HepG2 (cell line): ENCODE measurements around the gene FBN3. TPM values are rescaled to one million over a fixed set of nuclear protein-coding genes. Genes with fewer than 3 reads are reported as not detected.

ENCODE experiments used
- ATAC-seq: fragments of 200-7000 bp; cut with Tn5 transposase; 3 replicates; pipeline ENCODE4 v1.9.1; 2020; ENCODE audit warnings: mild to moderate bottlenecking, moderate library complexity
- BruUV-seq: library from RNA; stranded (reverse); fragments of 400-500 nt; replicated peaks from 2 replicates; lab custom pipeline; 2021; lab: Mats Ljungman, UMichigan
- CTCF ChIA-PET: fragments of 300-600 bp; formaldehyde crosslinking; extraction: SDS; loops from one replicate; lab custom pipeline; 2021; ENCODE audit warnings: low total read pairs, inconsistent platforms, low intra/inter-chr PET ratio; lab: Yijun Ruan, JAX
- POLR2A ChIA-PET: fragments of 350-600 bp; sonication (Branson Sonifier 250); formaldehyde crosslinking; loops from one replicate; lab custom pipeline; 2020; ENCODE audit warnings: antibody characterized with exemption, inconsistent platforms; lab: Yijun Ruan, JAX
- DNase-seq: peaks from one replicate; pipeline ENCODE4 v3.0.0-alpha.2; 2015; ENCODE audit warnings: low spot score
- FAIRE-seq: peaks from 3 replicates; lab custom pipeline; 2011; peaks lifted over from hg19 to GRCh38; lab: Jason Lieb, UNC
- H2AFZ ChIP-seq: one replicate; pipeline ENCODE4 v1.6.1; 2011; ENCODE audit warnings: low read length, inconsistent platforms
- H3K27ac ChIP-seq: fragments of 300-600 bp; 3 replicates; pipeline ENCODE4 v1.8.0; 2011; ENCODE audit warnings: mixed run types, mild to moderate bottlenecking, mixed read lengths, low read length, inconsistent platforms; ENCODE audit not compliant: insufficient read depth; ENCODE audit errors: extremely low read length
- H3K27me3 ChIP-seq, 2 experiments: fragments of 200-600 bp in 1 of 2; 2 replicates in 1 of 2; 3 replicates in 1 of 2; pipeline versions ENCODE4 v1.6.0 to v1.8.0; 2011; ENCODE audit warnings: low read length in 2 of 2, mild to moderate bottlenecking in 2 of 2, moderate library complexity in 2 of 2, inconsistent platforms in 1 of 2; ENCODE audit not compliant: insufficient read depth in 2 of 2, control insufficient read depth in 1 of 2
- H3K36me3 ChIP-seq, 2 experiments: fragments of 200-600 bp in 1 of 2; replicated peaks in 1 of 2; 2 replicates in 1 of 2; 3 replicates in 1 of 2; pipeline versions ENCODE4 v1.5.1 to v1.8.0; 2011; ENCODE audit warnings: low read length in 2 of 2, inconsistent platforms in 1 of 2; ENCODE audit not compliant: insufficient read depth in 2 of 2, control insufficient read depth in 1 of 2
- H3K4me1 ChIP-seq: 2 replicates; pipeline ENCODE4 v1.5.1; 2012; ENCODE audit warnings: low read length, inconsistent platforms; ENCODE audit not compliant: insufficient read depth
- H3K4me2 ChIP-seq: 2 replicates; pipeline ENCODE4 v1.6.0; 2011; ENCODE audit warnings: low read depth, low read length, inconsistent platforms
- H3K4me3 ChIP-seq, 3 experiments: fragments of 200-600 bp in 1 of 3; sonication (generic), shearing (Covaris generic) in 1 of 3; replicated peaks in 1 of 3; 2 replicates each; pipeline ENCODE4 v1.5.1; 2011 to 2016; ENCODE audit warnings: low read length in 3 of 3, inconsistent platforms in 2 of 3, low read depth in 2 of 3, mild to moderate bottlenecking in 2 of 3, control low read depth in 1 of 3, mixed read lengths in 1 of 3; ENCODE audit not compliant: insufficient read depth in 1 of 3
- H3K79me2 ChIP-seq: one replicate; pipeline ENCODE4 v1.6.1; 2011; ENCODE audit warnings: low read length, inconsistent platforms; ENCODE audit not compliant: insufficient read depth
- H3K9ac ChIP-seq: 2 replicates; pipeline ENCODE4 v1.6.0; 2011; ENCODE audit warnings: mild to moderate bottlenecking, low read depth, low read length, inconsistent platforms; ENCODE audit not compliant: insufficient read depth
- H3K9me3 ChIP-seq: 2 replicates; pipeline ENCODE4 v1.5.1; 2012; ENCODE audit warnings: mild to moderate bottlenecking, low read length
- H4K20me1 ChIP-seq: 2 replicates; pipeline ENCODE4 v1.6.0; 2011; ENCODE audit warnings: inconsistent platforms, mild to moderate bottlenecking, low read length, moderate library complexity; ENCODE audit not compliant: insufficient read depth
- ATF5 ChIP-seq: sonication (generic); formaldehyde crosslinking; IDR thresholded peaks from 2 replicates; pipeline ENCODE4 v1.4.0; 2020; ENCODE audit warnings: mild to moderate bottlenecking, low read depth, missing genetic modification reagents
- MAZ ChIP-seq, 2 experiments: sonication (generic) in 1 of 2; formaldehyde crosslinking in 1 of 2; IDR thresholded peaks; 2 replicates each; pipeline versions ENCODE4 v1.5.0 to v1.6.1; 2012 to 2020; ENCODE audit warnings: low read depth in 2 of 2, mild to moderate bottlenecking in 2 of 2, borderline replicate concordance in 1 of 2, improper control_type of control experiment in 1 of 2, low read length in 1 of 2, missing genetic modification reagents in 1 of 2, moderate library complexity in 1 of 2
- MZF1 ChIP-seq: sonication (generic); formaldehyde crosslinking; IDR thresholded peaks from 2 replicates; pipeline ENCODE4 v1.8.1; 2023; ENCODE audit warnings: mild to moderate bottlenecking, missing genetic modification reagents, borderline replicate concordance
- NAIF1 ChIP-seq: sonication (generic); formaldehyde crosslinking; IDR thresholded peaks from 2 replicates; pipeline ENCODE4 v1.5.0; 2020; ENCODE audit warnings: mild to moderate bottlenecking, missing genetic modification reagents, borderline replicate concordance
- PLSCR1 ChIP-seq: sonication (generic); formaldehyde crosslinking; IDR thresholded peaks from 2 replicates; pipeline ENCODE4 v1.5.0; 2020; ENCODE audit warnings: missing genetic modification reagents, mild to moderate bottlenecking, borderline replicate concordance
- PRDM15 ChIP-seq: sonication (generic); formaldehyde crosslinking; IDR thresholded peaks from 2 replicates; pipeline ENCODE4 v1.4.0; 2020; ENCODE audit warnings: missing genetic modification reagents
- PREB ChIP-seq: sonication (generic); formaldehyde crosslinking; IDR thresholded peaks from 2 replicates; pipeline ENCODE4 v1.4.0; 2020; ENCODE audit warnings: missing genetic modification reagents
- RORA ChIP-seq: sonication (generic); formaldehyde crosslinking; IDR thresholded peaks from 2 replicates; pipeline ENCODE4 v1.5.0; 2020; ENCODE audit warnings: mild to moderate bottlenecking, missing genetic modification reagents, moderate library complexity
- TP53 ChIP-seq: sonication (generic); formaldehyde crosslinking; conservative IDR thresholded peaks from 2 replicates; pipeline ENCODE4 v1.4.0; 2020; ENCODE audit warnings: missing genetic modification reagents
- ZNF296 ChIP-seq: sonication (generic); formaldehyde crosslinking; conservative IDR thresholded peaks from 2 replicates; pipeline ENCODE4 v1.5.0; 2020; ENCODE audit warnings: mild to moderate bottlenecking, missing genetic modification reagents
- ZNF761 ChIP-seq: sonication (generic); formaldehyde crosslinking; conservative IDR thresholded peaks from 2 replicates; pipeline ENCODE4 v1.4.0; 2020; ENCODE audit warnings: mild to moderate bottlenecking, missing genetic modification reagents
- WGBS: methylation state at CpG from one replicate; pipeline ENCODE4 v1.1.6; 2017; ENCODE audit warnings: low lambda C conversion rate; 5-methylcytosine and 5-hydroxymethylcytosine counted together
- in situ Hi-C: cut with HindIII; loops from 2 replicates; pipeline ENCODE4 v1.10.0; 2017; ENCODE audit warnings: low pct_unique_long_range_greater_than_20kb; ENCODE audit not compliant: extremely low pct_ligation_motif_present
- intact Hi-C: fragments of 100-400 bp; cut with micrococcal nuclease; formaldehyde crosslinking; loops from one replicate; pipeline ENCODE4 v1.10.0; 2022; ENCODE audit not compliant: unreplicated experiment
- polyA plus RNA-seq, 8 experiments: library from polyadenylated mRNA; depleted of rRNA in 3 of 8; stranded (reverse) in 7 of 8; unstranded in 1 of 8; fragments of >200 nt; fragmentation: Illumina TruSeq in 4 of 8; extraction: Trizol in 4 of 8; gene quantifications; 2 replicates each; pipeline versions ENCODE4 v1.2.1 to v1.2.3, GENCODE V29; 2011 to 2016; ENCODE audit warnings: low read depth in 4 of 8, missing spikeins in 1 of 8, mixed read lengths in 1 of 8; ENCODE audit not compliant: insufficient read depth in 1 of 8
- total RNA-seq, 5 experiments: library from RNA; depleted of rRNA; stranded (reverse); fragments of >200 nt; fragmentation: Illumina TruSeq; extraction: Trizol; gene quantifications; 2 replicates each; pipeline ENCODE4 v1.2.3, GENCODE V29; 2016; ENCODE audit warnings: low read depth in 1 of 5

Gene FBN3
- total and polyA plus RNA-seq, 2 of the 13 experiments (the other 11 are each of a cell fraction or from before 2014, with no cell fraction given) = 0.20 to 1.3 TPM

- WGBS = 67% methylated on average over 10 of the region's 10 CpGs
- H4K20me1 ChIP-seq = no peaks in the 10 kb centered on the region
- TF ChIP-seq MAZ (IDR thresholded peaks at IDR 0.05; ENCODE audit: borderline replicate concordance, low read depth, low read length) (no peak), MAZ (CRISPR knock-in tag; IDR thresholded peaks at IDR 0.05; ENCODE audit: low read depth) (no peak), PREB (CRISPR knock-in tag) (no peak), MZF1 (no peak), RORA (CRISPR knock-in tag) (no peak), PLSCR1 (CRISPR knock-in tag) (no peak), ZNF296 (CRISPR knock-in tag) (no peak), NAIF1 (CRISPR knock-in tag) (no peak), TP53 (CRISPR knock-in tag) (no peak), ATF5 (CRISPR knock-in tag) (no peak), PRDM15 (CRISPR knock-in tag) (no peak), ZNF761 (CRISPR knock-in tag) (no peak)
- DNase-seq = no peak
- intact Hi-C loops = no loop called here
- ATAC-seq = no peak
- no peak overlapping the region for H3K9ac ChIP-seq
- no peaks in the 10 kb centered on the region for H3K79me2 ChIP-seq
- no TSS peak for BruUV-seq
- no peaks in the 10 kb centered on the region; a peak in 1 of 5 replicates for H3K27me3 ChIP-seq
- H3K4me3 ChIP-seq = no peak overlapping the region
- POLR2A ChIA-PET = no interaction called here
- no peak overlapping the region for H3K27ac ChIP-seq
- no peak overlapping the region for H3K4me2 ChIP-seq
- no peaks in the 10 kb centered on the region for H3K9me3 ChIP-seq
- no peaks in the 10 kb centered on the region for H3K36me3 ChIP-seq
- no peak for FAIRE-seq
- in situ Hi-C loops = no loop called here
- H2AFZ ChIP-seq = no peak overlapping the region
- 0 out of 2 replicates have a peak, but pooled peaks cover 9% of the 10 kb centered on the region for H3K4me1 ChIP-seq
- CTCF ChIA-PET = no interaction called here
Measured at GRCh38 chr19:8044018-8044417, 105.4 kb downstream of the FBN3 start.
